GM12874 (cell line): Measurements from ENCODE around the gene TCN1.

Experiments used
- CTCF ChIP-seq: IDR thresholded peaks from 2 replicates; pipeline ENCODE4 v1.5.1; 2011; ENCODE audit warnings: low read depth, mild to moderate bottlenecking, control low read depth, low read length, moderate library complexity; ENCODE audit not compliant: insufficient read depth

Gene TCN1

GRCh38 chr11:59872076-59872475, 5.8 kb upstream of the TCN1 start:
- no peak for TF ChIP-seq CTCF

DNA sequence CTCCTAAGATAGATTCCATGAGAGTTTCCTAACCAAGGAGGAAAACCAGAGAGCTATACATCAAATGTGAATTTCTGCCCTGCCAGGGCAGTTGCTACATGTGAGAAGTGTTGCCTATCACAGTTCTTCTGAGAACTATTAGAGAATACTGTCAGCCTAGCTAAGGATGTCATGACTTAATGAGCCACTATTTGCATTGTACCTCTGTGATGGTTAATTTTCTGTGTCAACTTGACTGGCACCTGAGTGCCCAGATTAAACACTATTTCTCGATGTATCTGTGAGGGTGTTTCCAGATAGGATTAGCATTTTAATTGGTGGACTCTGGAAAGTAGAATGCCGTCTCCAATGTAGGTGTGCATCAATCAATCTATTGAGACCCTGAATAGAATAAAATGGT, 1.7 kb upstream of the TCN1 start:
- no peak for TF ChIP-seq CTCF

DNA sequence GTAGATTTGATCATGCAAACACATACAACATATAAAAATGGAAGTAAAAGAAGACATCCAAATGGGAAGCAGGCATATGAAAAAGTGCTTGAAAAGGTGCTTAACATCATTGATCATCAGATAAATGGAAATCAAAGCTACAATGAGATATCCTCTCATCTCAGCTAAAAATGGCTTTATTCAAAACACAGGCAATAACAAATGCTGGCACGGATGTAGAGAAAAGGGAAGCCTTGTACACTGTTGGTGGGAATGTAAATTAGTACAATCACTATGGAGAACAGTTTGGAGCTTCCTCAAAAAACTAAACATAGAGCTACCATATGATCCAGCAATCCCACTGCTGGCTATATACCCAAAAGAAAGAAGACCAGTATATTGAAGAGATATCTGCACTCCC, 549 bp upstream of the TCN1 start:
- TF ChIP-seq CTCF = no peak

DNA sequence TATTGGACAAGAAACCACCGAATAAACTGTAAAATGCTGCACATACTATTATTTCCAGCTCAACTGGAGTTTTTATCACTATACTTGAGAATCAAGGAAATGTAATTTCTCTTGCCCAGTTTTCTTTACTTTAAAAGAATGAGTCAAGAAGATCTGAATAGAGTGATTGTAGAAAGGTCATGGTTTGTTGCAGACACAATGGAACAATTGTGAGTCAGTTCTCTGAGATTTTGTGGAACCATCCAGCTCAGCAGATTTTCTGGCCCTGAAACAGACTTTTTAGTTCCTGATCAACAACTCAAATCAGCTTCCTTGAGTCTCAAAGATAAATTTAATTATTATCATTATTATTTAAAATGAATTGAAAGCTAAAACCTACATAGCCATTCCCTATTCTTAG, 1.3 kb downstream of the TCN1 start:
- no peak for TF ChIP-seq CTCF

DNA sequence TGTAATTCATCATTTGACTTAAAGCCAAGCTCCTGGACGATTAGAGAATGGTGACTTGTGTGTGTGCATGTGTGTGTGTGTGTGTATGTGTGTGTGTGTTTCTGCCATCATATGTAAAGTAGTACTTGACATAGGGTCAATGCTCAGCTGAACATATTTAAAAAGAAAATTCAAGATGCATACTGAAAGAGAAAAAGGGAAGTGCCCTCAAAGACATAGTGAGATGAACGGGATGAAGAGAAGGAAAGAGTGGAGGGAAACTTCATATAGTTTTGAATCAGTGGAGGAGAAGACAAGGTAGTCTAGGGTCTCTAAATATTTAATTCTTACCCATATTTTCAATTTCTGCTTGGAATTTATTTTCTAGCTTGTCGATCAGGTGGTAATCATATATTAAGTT, 4.0 kb downstream of the TCN1 start:
- TF ChIP-seq CTCF = no peak

GRCh38 chr11:59859673-59860072, 6.6 kb downstream of the TCN1 start:
- TF ChIP-seq CTCF = no peak

GRCh38 chr11:59857439-59858434, 8.6 kb downstream of the TCN1 start:
- TF ChIP-seq CTCF = no peak
